PC-3 (cell line): ENCODE data around the gene FMNL2. TPM values are rescaled to one million over a fixed set of nuclear protein-coding genes. Genes with fewer than 3 reads are reported as not detected.

ENCODE experiments used
- ATAC-seq: fragments of 200-7000 bp; cut with Tn5 transposase; 2 replicates; pipeline ENCODE4 v1.9.1; 2020; ENCODE audit warnings: mild to moderate bottlenecking, moderate library complexity
- BruUV-seq: library from RNA; stranded (reverse); fragments of 400-500 nt; replicated peaks from 2 replicates; lab custom pipeline; 2021; lab: Mats Ljungman, UMichigan
- CTCF ChIA-PET: fragments of 300-600 bp; sonication (Branson Sonifier 250); formaldehyde crosslinking; loops from one replicate; lab custom pipeline; 2022; ENCODE audit warnings: antibody characterized with exemption; lab: Charles Lee
- POLR2A ChIA-PET: fragments of 300-600 bp; sonication (Branson Sonifier 250); formaldehyde crosslinking; loops from one replicate; lab custom pipeline; 2022; ENCODE audit warnings: antibody characterized with exemption; ENCODE audit not compliant: unreplicated experiment; lab: Charles Lee
- DNase-seq: peaks from one replicate; pipeline ENCODE4 v3.0.0-alpha.2; 2015
- H2AFZ ChIP-seq: fragments of 300-600 bp; sonication (generic); 2 replicates; pipeline ENCODE4 v1.6.0; 2016; ENCODE audit warnings: antibody characterized with exemption, low read length
- H3F3A ChIP-seq: fragments of 300-600 bp; sonication (generic); one replicate; pipeline ENCODE4 v1.6.0; 2017; ENCODE audit warnings: antibody characterized with exemption, low read length, control low read depth, mild to moderate bottlenecking; ENCODE audit not compliant: unreplicated experiment
- H3K27ac ChIP-seq: fragments of 300-600 bp; sonication (generic); 2 replicates; pipeline ENCODE4 v1.5.1; 2016; ENCODE audit warnings: mild to moderate bottlenecking, low read length
- H3K27me3 ChIP-seq: fragments of 300-600 bp; sonication (generic); 2 replicates; pipeline ENCODE4 v1.6.1; 2016; ENCODE audit warnings: low read length, mixed read lengths
- H3K36me3 ChIP-seq: fragments of 300-600 bp; sonication (generic); 2 replicates; pipeline ENCODE4 v1.6.1; 2016; ENCODE audit warnings: low read depth, mixed run types, low read length, mixed read lengths
- H3K4me1 ChIP-seq: fragments of 300-600 bp; sonication (generic); 2 replicates; pipeline ENCODE4 v1.5.1; 2016; ENCODE audit warnings: low read length; ENCODE audit not compliant: insufficient read depth
- H3K4me2 ChIP-seq: fragments of 300-600 bp; sonication (generic); 2 replicates; pipeline ENCODE4 v1.6.0; 2016; ENCODE audit warnings: low read length
- H3K4me3 ChIP-seq: fragments of 300-600 bp; sonication (generic); 2 replicates; pipeline ENCODE4 v1.5.1; 2016; ENCODE audit warnings: mild to moderate bottlenecking, low read length, mixed read lengths
- H3K79me2 ChIP-seq: fragments of 300-600 bp; sonication (generic); 2 replicates; pipeline ENCODE4 v1.6.1; 2017; ENCODE audit warnings: low read length, mixed read lengths
- H3K9ac ChIP-seq: fragments of 300-600 bp; sonication (generic); 2 replicates; pipeline ENCODE4 v1.6.0; 2016; ENCODE audit warnings: mild to moderate bottlenecking, low read length
- H3K9me2 ChIP-seq: fragments of 300-600 bp; sonication (generic); replicated peaks from 2 replicates; pipeline ENCODE4 v1.6.1; 2016; ENCODE audit warnings: mixed run types, low read length, mixed read lengths
- H3K9me3 ChIP-seq: fragments of 300-600 bp; sonication (generic); 2 replicates; pipeline ENCODE4 v1.6.1; 2016; ENCODE audit warnings: low read length, mixed read lengths
- H4K20me1 ChIP-seq: fragments of 300-600 bp; sonication (generic); 2 replicates; pipeline ENCODE4 v1.6.1; 2016; ENCODE audit warnings: low read length, mixed read lengths
- EZH2 ChIP-seq: fragments of 300-600 bp; sonication (generic); IDR thresholded peaks from one replicate; pipeline ENCODE4 v1.6.1; 2017; ENCODE audit warnings: antibody characterized with exemption, mild to moderate bottlenecking, low read length; ENCODE audit not compliant: unreplicated experiment
- EZH2phosphoT487 ChIP-seq: fragments of 300-600 bp; sonication (generic); IDR thresholded peaks from 2 replicates; pipeline ENCODE4 v1.6.1; 2018; ENCODE audit warnings: mild to moderate bottlenecking, antibody characterized with exemption, low read length, borderline replicate concordance
- intact Hi-C: fragments of 100-400 bp; cut with micrococcal nuclease; formaldehyde crosslinking; loops from 2 replicates; pipeline ENCODE4 v1.9.0; 2023
- total RNA-seq: library from RNA; depleted of rRNA; stranded (reverse); fragments of >200 nt; gene quantifications from 2 replicates; pipeline ENCODE4 v1.2.3, GENCODE V29; 2014
- TF ChIP-seq, protein P1 (sequence below): fragments of 300-600 bp; sonication (generic); conservative IDR thresholded peaks from 2 replicates; pipeline ENCODE4 v1.5.1; 2017; ENCODE audit warnings: antibody characterized with exemption, low read depth, mild to moderate bottlenecking, low read length

FMNL2 gene
- total RNA-seq, 1 experiment from 2014 or later: 15.8 TPM

DNA sequence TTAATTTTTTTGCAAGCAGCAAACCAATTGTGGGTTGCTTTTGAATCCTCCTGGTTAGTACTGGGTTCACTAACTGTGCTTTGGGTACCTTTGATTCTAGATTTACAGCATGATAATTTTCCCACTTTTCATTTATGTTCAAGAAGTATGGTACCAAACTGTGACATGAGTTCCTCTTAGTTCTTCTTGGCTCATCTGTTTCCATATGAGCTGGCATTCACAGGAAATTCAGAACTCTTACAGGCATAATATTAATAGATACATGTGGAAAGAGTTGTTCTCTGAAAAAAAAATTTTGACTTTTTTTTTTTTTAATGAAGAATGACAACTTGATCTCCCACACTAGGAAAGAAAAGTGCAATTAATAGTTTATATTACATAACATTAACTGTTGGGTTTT is 59.4 kb downstream of the FMNL2 start:
- intact Hi-C loops: no loop called here
- Histone ChIP-seq H3K27me3 (no peaks in the 10 kb centered on the region), H3K36me3 (no peaks in the 10 kb centered on the region), H3K4me1 (peaks cover 5% of the 10 kb centered on the region; the same call in 1 of the 2 replicates), H3K9me2 (no peaks in the 10 kb centered on the region), H3K27ac (no peak overlapping the region), H2AFZ (no peak overlapping the region), H3K79me2 (peaks cover 25% of the 10 kb centered on the region; the same call in 1 of the 2 replicates), H3K9me3 (no peaks in the 10 kb centered on the region), H4K20me1 (peaks cover 5% of the 10 kb centered on the region; the same call in 1 of the 2 replicates), H3K9ac (no peak overlapping the region), H3K4me2 (no peak overlapping the region), H3K4me3 (no peak overlapping the region), H3F3A (no peaks in the 10 kb centered on the region)
- ChIA-PET POLR2A (no interaction called here), CTCF (no interaction called here)
- ATAC-seq: no peak
- BruUV-seq: no TSS peak
- TF ChIP-seq, protein P1, sequence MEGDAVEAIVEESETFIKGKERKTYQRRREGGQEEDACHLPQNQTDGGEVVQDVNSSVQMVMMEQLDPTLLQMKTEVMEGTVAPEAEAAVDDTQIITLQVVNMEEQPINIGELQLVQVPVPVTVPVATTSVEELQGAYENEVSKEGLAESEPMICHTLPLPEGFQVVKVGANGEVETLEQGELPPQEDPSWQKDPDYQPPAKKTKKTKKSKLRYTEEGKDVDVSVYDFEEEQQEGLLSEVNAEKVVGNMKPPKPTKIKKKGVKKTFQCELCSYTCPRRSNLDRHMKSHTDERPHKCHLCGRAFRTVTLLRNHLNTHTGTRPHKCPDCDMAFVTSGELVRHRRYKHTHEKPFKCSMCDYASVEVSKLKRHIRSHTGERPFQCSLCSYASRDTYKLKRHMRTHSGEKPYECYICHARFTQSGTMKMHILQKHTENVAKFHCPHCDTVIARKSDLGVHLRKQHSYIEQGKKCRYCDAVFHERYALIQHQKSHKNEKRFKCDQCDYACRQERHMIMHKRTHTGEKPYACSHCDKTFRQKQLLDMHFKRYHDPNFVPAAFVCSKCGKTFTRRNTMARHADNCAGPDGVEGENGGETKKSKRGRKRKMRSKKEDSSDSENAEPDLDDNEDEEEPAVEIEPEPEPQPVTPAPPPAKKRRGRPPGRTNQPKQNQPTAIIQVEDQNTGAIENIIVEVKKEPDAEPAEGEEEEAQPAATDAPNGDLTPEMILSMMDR: no peak
- no peak for TF ChIP-seq EZH2
- no peak for TF ChIP-seq EZH2phosphoT487
- DNase-seq: no peak

DNA sequence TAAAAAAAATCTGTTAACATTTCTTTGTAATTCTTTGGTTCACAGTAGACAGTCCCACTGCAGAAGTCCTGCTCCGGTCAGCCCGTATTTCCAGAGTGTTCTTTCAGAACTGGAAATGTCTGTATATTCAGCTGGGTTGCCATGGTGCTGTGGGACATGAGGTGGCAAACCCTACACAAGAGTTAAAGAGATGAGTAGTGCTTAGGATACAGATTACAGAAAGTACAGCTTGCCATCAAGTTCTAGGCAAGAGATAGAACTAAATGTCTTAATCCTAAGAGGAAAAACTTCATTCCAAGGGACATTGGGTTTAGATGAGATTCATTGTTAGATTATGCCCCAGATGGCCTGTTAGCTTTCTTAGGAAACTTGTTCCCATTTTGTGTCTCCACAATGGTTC is 60.1 kb downstream of the FMNL2 start:
- POLR2A ChIA-PET: no interaction called here
- CTCF ChIA-PET: no interaction called here
- peaks cover 5% of the 10 kb centered on the region; the same call in 1 of the 2 replicates for H3K4me1 ChIP-seq
- intact Hi-C loops: no loop called here
- DNase-seq: no peak
- H3F3A ChIP-seq: no peaks in the 10 kb centered on the region
- no peaks in the 10 kb centered on the region for H3K9me3 ChIP-seq
- H3K79me2 ChIP-seq: peaks cover 29% of the 10 kb centered on the region; the same call in 1 of the 2 replicates
- H4K20me1 ChIP-seq: peaks cover 5% of the 10 kb centered on the region; the same call in 1 of the 2 replicates
- H3K9me2 ChIP-seq: no peaks in the 10 kb centered on the region
- TF ChIP-seq EZH2: no peak
- TF ChIP-seq EZH2phosphoT487: no peak
- TF ChIP-seq, protein P1: no peak
- no peak overlapping the region for H3K9ac ChIP-seq
- H3K4me2 ChIP-seq: no peak overlapping the region
- no peaks in the 10 kb centered on the region for H3K36me3 ChIP-seq
- no peak overlapping the region for H3K27ac ChIP-seq
- H3K27me3 ChIP-seq: no peaks in the 10 kb centered on the region
- ATAC-seq: no peak
- no peak overlapping the region for H2AFZ ChIP-seq
- H3K4me3 ChIP-seq: no peak overlapping the region
- no TSS peak for BruUV-seq

DNA sequence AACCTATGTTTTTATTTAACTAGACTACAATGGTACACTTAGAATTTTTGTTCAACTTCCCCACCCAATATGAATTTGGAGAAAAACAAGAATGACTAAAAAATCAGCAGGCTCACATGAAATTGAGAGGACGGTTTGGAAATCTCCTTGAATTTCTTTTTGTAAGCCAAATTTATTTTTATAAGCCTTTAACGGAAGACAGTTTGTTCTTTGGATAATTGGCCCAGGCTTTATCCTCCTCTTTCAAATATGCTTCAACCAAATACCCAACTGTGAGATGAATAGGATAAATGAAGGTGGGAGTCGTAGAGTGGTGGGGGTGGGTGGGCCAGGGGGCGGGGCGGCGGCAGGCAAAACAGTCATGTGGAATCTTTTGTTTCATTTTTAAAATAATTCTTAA is 60.6 kb downstream of the FMNL2 start:
- BruUV-seq: no TSS peak
- Histone ChIP-seq H3K27ac (no peak overlapping the region), H3K4me3 (no peak overlapping the region), H3K79me2 (peaks cover 31% of the 10 kb centered on the region), H3K9me3 (no peaks in the 10 kb centered on the region), H3K4me1 (peaks cover 5% of the 10 kb centered on the region; the same call in 1 of the 2 replicates), H3K9ac (no peak overlapping the region), H3K36me3 (no peaks in the 10 kb centered on the region), H2AFZ (no peak overlapping the region), H3F3A (no peaks in the 10 kb centered on the region), H3K9me2 (no peaks in the 10 kb centered on the region), H3K27me3 (no peaks in the 10 kb centered on the region), H3K4me2 (no peak overlapping the region), H4K20me1 (peaks cover 5% of the 10 kb centered on the region; the same call in 1 of the 2 replicates)
- no peak for DNase-seq
- CTCF ChIA-PET: no interaction called here
- TF ChIP-seq, protein P1: no peak
- TF ChIP-seq EZH2phosphoT487 (no peak), EZH2 (no peak)
- intact Hi-C loops: no loop called here
- no peak for ATAC-seq
- POLR2A ChIA-PET: no interaction called here
